GM04503 (cell line): Measurements from ENCODE around the gene WSCD1.

ENCODE experiments used
- DNase-seq: peaks from one replicate; pipeline ENCODE4 v3.0.0-alpha.2; 2012; ENCODE audit warnings: low read depth

The WSCD1 gene

GRCh38 chr17:6069539-6070429 is at the start of gene WSCD1:
TSS of gene WSCD1 (plus strand) at chr17:6070379. CDS start at chr17:6080659, 10,280 bp downstream.
- DNase-seq = no peak

- DNase-seq = no peak
These were observed 49.2 kb upstream of the WSCD1 start for GRCh38 chr17:6021011-6021400.

GRCh38 chr17:6021627-6022026 is 48.6 kb upstream of the WSCD1 start:
- no peak for DNase-seq

GRCh38 chr17:6023036-6023831 is 46.9 kb upstream of the WSCD1 start:
- DNase-seq = no peak

GRCh38 chr17:6024576-6024975 is 45.6 kb upstream of the WSCD1 start:
- no peak for DNase-seq

GRCh38 chr17:6027342-6028024 is 42.7 kb upstream of the WSCD1 start:
- no peak for DNase-seq

GRCh38 chr17:6028294-6028693 is 41.9 kb upstream of the WSCD1 start:
- DNase-seq = no peak

GRCh38 chr17:6035801-6036394 is 34.3 kb upstream of the WSCD1 start:
- no peak for DNase-seq

GRCh38 chr17:6040504-6040903 is 29.7 kb upstream of the WSCD1 start:
- DNase-seq = no peak

- no peak for DNase-seq
These were observed 28.9 kb upstream of the WSCD1 start for GRCh38 chr17:6041246-6041645.

- DNase-seq = no peak
These were observed 26.8 kb upstream of the WSCD1 start for GRCh38 chr17:6043405-6043804.

- DNase-seq = no peak
These were observed 25.9 kb upstream of the WSCD1 start for GRCh38 chr17:6044261-6044660.

- DNase-seq = no peak
These were observed 24.4 kb upstream of the WSCD1 start for GRCh38 chr17:6045621-6046357.

- no peak for DNase-seq
These were observed 23.7 kb upstream of the WSCD1 start for GRCh38 chr17:6046431-6046830.

GRCh38 chr17:6046931-6047330 is 23.2 kb upstream of the WSCD1 start:
- no peak for DNase-seq

- peak; percentile 27 for DNase-seq
These were observed 22.2 kb upstream of the WSCD1 start for GRCh38 chr17:6047966-6048365.

- no peak for DNase-seq
These were observed 21.7 kb upstream of the WSCD1 start for GRCh38 chr17:6048486-6048885.

GRCh38 chr17:6052926-6053325 is 17.3 kb upstream of the WSCD1 start:
- no peak for DNase-seq

GRCh38 chr17:6054372-6054771 is 15.8 kb upstream of the WSCD1 start:
- no peak for DNase-seq

- no peak for DNase-seq
These were observed 14.1 kb upstream of the WSCD1 start for GRCh38 chr17:6056104-6056503.

GRCh38 chr17:6057562-6057961 is 12.6 kb upstream of the WSCD1 start:
- DNase-seq = no peak
